Testis (tissue), 3 donors: ENCODE measurements around the gene RNF113B. TPM values are rescaled to one million over a fixed set of nuclear protein-coding genes. Genes with fewer than 3 reads are reported as not detected.

Experiments used
- DNase-seq: peaks from one replicate; pipeline ENCODE4 v3.0.0-alpha.2; 2019
- H3K27ac ChIP-seq, 2 donors: fragments of 200-600 bp; sonication (generic); one replicate each; pipeline ENCODE4 v1.5.1; 2019
- H3K27me3 ChIP-seq: fragments of 200-600 bp; sonication (generic); one replicate; pipeline ENCODE4 v1.5.1; 2019
- H3K36me3 ChIP-seq: fragments of 200-600 bp; sonication (generic); one replicate; pipeline ENCODE4 v1.5.1; 2017; ENCODE audit warnings: low read depth; ENCODE audit errors: missing control alignments
- H3K4me1 ChIP-seq: fragments of 200-600 bp; sonication (generic); one replicate; pipeline ENCODE4 v1.5.1; 2019
- H3K4me3 ChIP-seq, 2 donors: fragments of 200-600 bp; sonication (generic); one replicate each; pipeline ENCODE4 v1.5.1; 2017 to 2019
- H3K9me3 ChIP-seq: fragments of 200-600 bp; sonication (generic); one replicate; pipeline ENCODE4 v1.5.1; 2017
- POLR2A ChIP-seq: fragments of 450-650 bp; IDR thresholded peaks from one replicate; pipeline ENCODE4 v1.6.1; 2017; ENCODE audit warnings: antibody characterized with exemption, mild to moderate bottlenecking, moderate library complexity
- WGBS, 2 donors: methylation state at CpG; one replicate each; pipeline ENCODE4 v1.1.5; 2018; 5-methylcytosine and 5-hydroxymethylcytosine counted together
- intact Hi-C: fragments of 100-400 bp; cut with DNase I; formaldehyde crosslinking; loops from one replicate; pipeline ENCODE4 v1.15.1; 2023; ENCODE audit warnings: low total_unique reads
- polyA plus RNA-seq: library from polyadenylated mRNA; stranded (reverse); fragments of 350-450 nt; fragmentation: Illumina TruSeq; extraction: RNeasy Lipid Tissue Mini Kit (QIAGEN cat#74804); gene quantifications from one replicate; pipeline ENCODE4 v1.2.3, GENCODE V29; 2014; ENCODE audit warnings: low read depth, low replicate concordance; ENCODE audit not compliant: insufficient read depth
- total RNA-seq, 2 donors: library from RNA; depleted of rRNA; stranded (reverse); fragments of >200 nt; gene quantifications; one replicate each; pipeline ENCODE4 v1.2.3, GENCODE V29; 2016
- TF ChIP-seq, protein P1 (sequence below), 3 experiments: fragments of 450-650 bp in 2 of 3; fragments of 200-600 bp in 1 of 3; sonication (generic) in 1 of 3; IDR thresholded peaks; one replicate each; pipeline ENCODE4 v1.5.1; 2016 to 2019; ENCODE audit warnings: antibody characterized with exemption in 3 of 3, mild to moderate bottlenecking in 2 of 3, moderate library complexity in 1 of 3

The RNF113B gene
- total and polyA plus RNA-seq, 3 donors from 2014 or later, result 33.6 to 117 (median 41.5) TPM

DNA sequence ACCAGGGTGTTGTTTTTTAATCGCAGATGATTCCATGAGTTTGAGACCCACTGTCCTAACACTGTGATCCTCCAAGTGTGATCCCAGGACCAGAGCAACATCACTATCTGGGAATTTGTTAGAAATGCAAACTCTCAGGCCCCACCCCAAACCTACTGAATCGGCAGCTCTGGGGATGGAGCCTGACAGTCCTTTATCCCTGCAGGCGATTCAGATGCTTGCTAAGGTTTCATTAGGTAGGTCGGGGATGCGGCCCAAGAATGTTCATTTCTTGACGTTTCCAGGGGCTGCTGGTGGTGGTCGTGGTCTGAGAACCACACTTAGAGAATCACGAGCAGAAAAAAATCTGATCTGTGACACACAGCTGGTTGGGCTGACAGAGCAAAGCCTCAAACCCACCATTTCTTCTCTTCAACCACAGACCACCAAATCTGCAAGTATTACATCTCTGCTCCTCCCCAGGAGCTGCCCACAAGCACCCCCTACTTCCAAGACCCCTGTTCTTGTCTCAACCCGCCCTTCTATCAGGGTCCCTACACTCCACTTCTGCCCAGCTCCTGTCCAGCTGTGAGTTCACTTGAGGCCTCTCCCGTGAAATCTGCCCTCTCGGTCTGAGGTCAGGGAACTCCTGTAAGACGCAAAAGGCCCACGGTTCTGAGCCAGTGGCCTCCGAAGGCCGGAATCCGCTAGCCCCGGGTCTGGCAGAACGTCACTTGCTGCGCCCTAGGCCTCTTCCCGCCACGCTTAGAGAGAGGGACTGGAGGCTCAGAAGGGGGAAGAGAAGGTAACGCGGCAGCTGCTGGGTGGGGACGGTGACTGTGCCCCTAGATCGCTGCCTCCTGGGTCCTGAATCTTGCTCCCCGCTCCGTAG lies 35.3 kb downstream of the RNF113B start:
- no peaks in the 10 kb centered on the region for H3K9me3 ChIP-seq
- TF ChIP-seq, protein P1, sequence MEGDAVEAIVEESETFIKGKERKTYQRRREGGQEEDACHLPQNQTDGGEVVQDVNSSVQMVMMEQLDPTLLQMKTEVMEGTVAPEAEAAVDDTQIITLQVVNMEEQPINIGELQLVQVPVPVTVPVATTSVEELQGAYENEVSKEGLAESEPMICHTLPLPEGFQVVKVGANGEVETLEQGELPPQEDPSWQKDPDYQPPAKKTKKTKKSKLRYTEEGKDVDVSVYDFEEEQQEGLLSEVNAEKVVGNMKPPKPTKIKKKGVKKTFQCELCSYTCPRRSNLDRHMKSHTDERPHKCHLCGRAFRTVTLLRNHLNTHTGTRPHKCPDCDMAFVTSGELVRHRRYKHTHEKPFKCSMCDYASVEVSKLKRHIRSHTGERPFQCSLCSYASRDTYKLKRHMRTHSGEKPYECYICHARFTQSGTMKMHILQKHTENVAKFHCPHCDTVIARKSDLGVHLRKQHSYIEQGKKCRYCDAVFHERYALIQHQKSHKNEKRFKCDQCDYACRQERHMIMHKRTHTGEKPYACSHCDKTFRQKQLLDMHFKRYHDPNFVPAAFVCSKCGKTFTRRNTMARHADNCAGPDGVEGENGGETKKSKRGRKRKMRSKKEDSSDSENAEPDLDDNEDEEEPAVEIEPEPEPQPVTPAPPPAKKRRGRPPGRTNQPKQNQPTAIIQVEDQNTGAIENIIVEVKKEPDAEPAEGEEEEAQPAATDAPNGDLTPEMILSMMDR (IDR thresholded peaks at IDR 0.05), result no peak
- TF ChIP-seq POLR2A, result no peak
- H3K27me3 ChIP-seq, result no peaks in the 10 kb centered on the region
- peak overlapping the region; percentile 32 to 74 for H3K27ac ChIP-seq
- H3K4me1 ChIP-seq, result peaks cover 15% of the 10 kb centered on the region
- H3K36me3 ChIP-seq, result no peaks in the 10 kb centered on the region
- intact Hi-C loops, result no loop called here
- 28 to 40% methylated on average over 18 to 27 of the region's 27 CpGs for WGBS, 2 donors
- DNase-seq, result peak; percentile 37
- peak overlapping the region; percentile 70 to 77 for H3K4me3 ChIP-seq

DNA sequence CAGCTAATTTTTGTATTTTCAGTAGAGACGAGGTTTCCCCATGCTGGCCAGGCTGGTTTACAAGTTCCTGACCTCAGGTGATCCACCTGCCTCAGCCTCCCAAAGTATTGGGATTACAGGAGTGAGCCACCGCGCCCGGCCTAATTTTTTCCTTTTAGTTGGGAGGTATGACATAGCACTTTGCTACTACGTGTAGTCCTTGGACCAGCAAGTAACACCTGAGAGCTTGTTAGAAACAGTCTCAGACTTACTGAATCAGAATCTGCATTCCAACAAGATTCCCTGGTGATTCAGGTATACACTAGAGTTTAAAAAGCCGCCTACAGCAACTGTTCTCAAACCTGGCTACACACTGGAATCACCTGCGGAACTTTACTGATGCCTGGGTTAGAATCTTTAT lies 36.0 kb downstream of the RNF113B start:
- DNase-seq, result no peak
- no peak overlapping the region for H3K4me3 ChIP-seq
- H3K27ac ChIP-seq, result no peak overlapping the region
- WGBS, 2 donors, result 55 to 80% methylated on average over 7 of the region's 7 CpGs
- no peaks in the 10 kb centered on the region for H3K36me3 ChIP-seq
- H3K27me3 ChIP-seq, result no peaks in the 10 kb centered on the region
- TF ChIP-seq, protein P1 (IDR thresholded peaks at IDR 0.05), result no peak
- TF ChIP-seq POLR2A, result no peak
- no peaks in the 10 kb centered on the region for H3K9me3 ChIP-seq
- intact Hi-C loops, result no loop called here
- H3K4me1 ChIP-seq, result peaks cover 15% of the 10 kb centered on the region

DNA sequence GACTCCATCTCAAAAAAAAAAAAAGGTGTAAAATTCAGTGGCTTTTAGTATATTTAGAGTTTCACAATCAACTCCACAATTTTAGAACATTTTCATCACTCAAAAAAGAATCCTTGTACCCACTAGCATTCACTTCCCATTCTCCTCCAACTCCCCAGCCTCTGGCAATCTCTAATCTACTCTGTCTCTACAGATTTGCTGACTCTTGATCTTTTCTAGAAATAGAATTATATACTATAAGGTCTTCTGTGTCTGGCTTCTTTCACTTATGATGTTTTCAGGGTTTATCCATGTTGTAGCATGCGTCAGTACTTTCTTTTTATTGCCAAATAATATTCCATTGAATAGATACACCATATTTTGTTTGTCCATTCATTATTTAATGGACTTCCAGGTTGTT lies 42.2 kb downstream of the RNF113B start:
- 94 to 95% methylated on average over 1 of the region's 1 CpG for WGBS, 2 donors
- no peak for TF ChIP-seq POLR2A
- TF ChIP-seq, protein P1 (IDR thresholded peaks at IDR 0.05), result no peak
- DNase-seq, result no peak
- no peaks in the 10 kb centered on the region for H3K27me3 ChIP-seq
- no peak overlapping the region for H3K4me3 ChIP-seq
- no peaks in the 10 kb centered on the region for H3K36me3 ChIP-seq
- H3K4me1 ChIP-seq, result no peaks in the 10 kb centered on the region
- intact Hi-C loops, result no loop called here
- H3K9me3 ChIP-seq, result no peaks in the 10 kb centered on the region
- H3K27ac ChIP-seq, result no peak overlapping the region

DNA sequence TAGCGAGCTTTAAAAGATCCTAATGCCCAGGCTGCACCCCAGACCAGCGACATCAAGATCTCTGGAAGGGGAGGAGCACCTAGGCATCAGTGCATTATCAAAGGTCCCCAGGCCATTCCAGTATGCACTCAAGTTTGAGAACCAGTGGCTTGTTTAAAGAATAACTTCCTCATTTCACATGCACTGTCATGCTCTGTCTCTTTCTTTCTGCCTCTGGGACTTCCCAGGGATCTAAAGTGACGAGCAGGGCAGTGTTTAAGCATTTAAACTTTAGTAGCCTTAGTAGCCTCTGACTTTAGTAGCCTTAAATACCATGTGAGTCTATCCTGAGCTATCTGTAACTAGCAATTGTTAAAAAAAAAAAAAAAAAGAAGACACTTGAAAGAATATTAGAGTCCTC lies 43.1 kb downstream of the RNF113B start:
- Histone ChIP-seq H3K27ac (no peak overlapping the region), H3K36me3 (no peaks in the 10 kb centered on the region), H3K4me3 (no peak overlapping the region), H3K4me1 (no peaks in the 10 kb centered on the region), H3K27me3 (no peaks in the 10 kb centered on the region), H3K9me3 (no peaks in the 10 kb centered on the region)
- intact Hi-C loops, result no loop called here
- WGBS, 2 donors, result 70 to 84% methylated on average over 3 of the region's 3 CpGs
- DNase-seq, result no peak
- no peak for TF ChIP-seq POLR2A
- TF ChIP-seq, protein P1 (IDR thresholded peaks at IDR 0.05), result no peak
